NCI-H82 (cell line): ENCODE measurements around the gene TAF11L11.
"Not testable (repeated sequence)": the region's sequence is repeated elsewhere in the genome, so short reads cannot be mapped to it uniquely, and the experiment has no call there.

Source experiments
- DNase-seq: peaks from one replicate; lab custom pipeline; 2025; lab: John Stamatoyannopoulos, UW

The TAF11L11 gene

GRCh38 chr5:17603880-17604279 lies at the start of gene TAF11L11:
Gene TAF11L11, plus strand, starts transcription at chr5:17604183.
- DNase-seq = peak; percentile 0

GRCh38 chr5:17585658-17586057 lies 18.3 kb upstream of the TAF11L11 start, which contains the start of gene TAF11L7:
Gene TAF11L7, minus strand, starts transcription at chr5:17585758.
- DNase-seq = not testable (repeated sequence)

GRCh38 chr5:17590860-17591259 lies 13.1 kb upstream of the TAF11L11 start, which contains the start of gene TAF11L8:
Gene TAF11L8, minus strand, starts transcription at chr5:17590960.
- DNase-seq = not testable (repeated sequence)

GRCh38 chr5:17594255-17594654 lies 9.7 kb upstream of the TAF11L11 start, which contains the start of gene TAF11L9:
Gene TAF11L9, minus strand, starts transcription at chr5:17594394.
- DNase-seq = not testable (repeated sequence)

GRCh38 chr5:17597728-17598127 lies 6.3 kb upstream of the TAF11L11 start, which contains the start of gene TAF11L10:
Gene TAF11L10, minus strand, starts transcription at chr5:17597828.
- DNase-seq = not testable (repeated sequence)

- DNase-seq = no peak
Measured at GRCh38 chr5:17604951-17605350, 968 bp downstream of the TAF11L11 start.

- not testable (repeated sequence) for DNase-seq
Measured at GRCh38 chr5:17607461-17607860, 3.5 kb downstream of the TAF11L11 start.

GRCh38 chr5:17610092-17610491 lies 6.1 kb downstream of the TAF11L11 start, which contains the start of gene TAF11L12:
Gene TAF11L12, plus strand, starts transcription at chr5:17610392.
- peak; percentile 27 for DNase-seq

- no peak for DNase-seq
Measured at GRCh38 chr5:17614872-17615605, 11.1 kb downstream of the TAF11L11 start.

- no peak for DNase-seq
Measured at GRCh38 chr5:17619354-17619753, 15.4 kb downstream of the TAF11L11 start.

GRCh38 chr5:17620627-17621026 lies 16.6 kb downstream of the TAF11L11 start:
- DNase-seq = peak; percentile 1

- DNase-seq = no peak
Measured at GRCh38 chr5:17625686-17626085, 21.7 kb downstream of the TAF11L11 start.

GRCh38 chr5:17631788-17632187 lies 27.8 kb downstream of the TAF11L11 start, which contains the start of gene TAF11L13:
Gene TAF11L13, plus strand, starts transcription at chr5:17632088.
- not testable (repeated sequence) for DNase-seq

- no peak for DNase-seq
Measured at GRCh38 chr5:17634160-17634559, 30.2 kb downstream of the TAF11L11 start, which contains the start of gene TAF11L14. Gene TAF11L14, plus strand, starts transcription at chr5:17634460.

GRCh38 chr5:17649232-17649631 lies 45.2 kb downstream of the TAF11L11 start:
- not testable (repeated sequence) for DNase-seq

GRCh38 chr5:17655201-17655759 lies 51.3 kb downstream of the TAF11L11 start:
- DNase-seq = not testable (repeated sequence)
